ENCODE results near the gene SOX13.

The SOX13 gene

GRCh38 chr1:204102739-204103430, 30.0 kb downstream of the SOX13 start:
- H3K9ac ChIP-seq (ENCODE audit: insufficient read length), result no peak overlapping the region
- no peaks in the 10 kb centered on the region for H3K9me3 ChIP-seq (ENCODE audit: low read depth, low read length)
- no peak overlapping the region for H3K27ac ChIP-seq
- no peak overlapping the region for H3K4me3 ChIP-seq
- no peak for TF ChIP-seq EZH2 (IDR thresholded peaks at IDR 0.05)
- no peak for TF ChIP-seq FOXP2 (optimal IDR thresholded peaks at IDR 0.05; ENCODE audit: control extremely low read depth, extremely low read length, insufficient read depth)
- no peak for TF ChIP-seq POLR2AphosphoS5 (IDR thresholded peaks at IDR 0.05; ENCODE audit: borderline replicate concordance, low read depth, low read length)
- no peak for DNase-seq (ENCODE audit: low read depth, low spot score)
- H3K36me3 ChIP-seq (ENCODE audit: insufficient read depth, low read length), result no peaks in the 10 kb centered on the region

DNA sequence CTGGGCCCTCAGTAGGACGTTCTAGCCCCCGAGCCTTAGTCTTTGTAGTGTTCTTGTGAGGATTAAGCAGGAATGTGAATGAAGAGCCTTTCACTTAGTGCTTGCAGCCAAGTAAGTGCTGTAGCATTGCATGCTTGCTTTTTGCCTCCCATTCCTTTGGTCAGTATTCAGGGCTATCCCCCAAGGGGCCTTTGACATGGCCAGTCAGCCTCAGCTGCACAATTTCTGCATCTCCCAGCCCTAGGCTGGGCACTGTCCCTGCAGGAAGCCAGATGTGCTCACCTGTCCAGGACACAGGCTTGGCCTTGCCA, 30.5 kb downstream of the SOX13 start:
- H3K27ac ChIP-seq, result no peak overlapping the region
- H3K9me3 ChIP-seq (ENCODE audit: low read depth, low read length), result no peaks in the 10 kb centered on the region
- no peak overlapping the region for H3K9ac ChIP-seq (ENCODE audit: insufficient read length)
- DNase-seq (ENCODE audit: low read depth, low spot score), result no peak
- no peak for TF ChIP-seq EZH2 (IDR thresholded peaks at IDR 0.05)
- TF ChIP-seq FOXP2 (optimal IDR thresholded peaks at IDR 0.05; ENCODE audit: control extremely low read depth, extremely low read length, insufficient read depth), result no peak
- TF ChIP-seq POLR2AphosphoS5 (IDR thresholded peaks at IDR 0.05; ENCODE audit: borderline replicate concordance, low read depth, low read length), result no peak
- no peak overlapping the region for H3K4me3 ChIP-seq
- no peaks in the 10 kb centered on the region for H3K36me3 ChIP-seq (ENCODE audit: insufficient read depth, low read length)

GRCh38 chr1:204104331-204105130, 31.6 kb downstream of the SOX13 start:
- Histone ChIP-seq H3K36me3 (ENCODE audit: insufficient read depth, low read length) (no peaks in the 10 kb centered on the region), H3K9me3 (ENCODE audit: low read depth, low read length) (no peaks in the 10 kb centered on the region), H3K27ac (no peak overlapping the region), H3K9ac (ENCODE audit: insufficient read length) (no peak overlapping the region), H3K4me3 (no peak overlapping the region)
- DNase-seq (ENCODE audit: low read depth, low spot score), result no peak
- no peak for TF ChIP-seq POLR2AphosphoS5 (IDR thresholded peaks at IDR 0.05; ENCODE audit: borderline replicate concordance, low read depth, low read length)
- TF ChIP-seq EZH2 (IDR thresholded peaks at IDR 0.05), result no peak
- TF ChIP-seq FOXP2 (optimal IDR thresholded peaks at IDR 0.05; ENCODE audit: control extremely low read depth, extremely low read length, insufficient read depth), result no peak

DNA sequence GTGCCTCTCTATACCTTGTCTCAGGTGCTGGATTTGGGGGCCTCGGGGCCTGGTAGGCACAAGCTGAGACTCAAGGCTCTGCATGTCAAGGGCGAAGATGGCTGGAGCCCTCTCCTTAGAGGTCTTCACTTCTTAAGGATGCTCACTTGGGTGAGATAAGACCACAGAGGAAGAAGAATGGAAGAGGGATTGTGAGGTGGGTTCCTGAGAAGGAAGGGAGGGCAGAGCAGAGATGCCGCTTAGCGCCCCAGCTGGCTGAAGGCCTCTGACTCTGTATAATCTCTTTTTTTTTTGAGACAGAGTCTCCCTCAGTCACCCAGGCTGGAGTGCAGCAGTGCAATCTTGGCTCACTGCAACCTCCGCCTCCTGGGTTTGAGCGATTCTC, 32.2 kb downstream of the SOX13 start:
- DNase-seq (ENCODE audit: low read depth, low spot score), result no peak
- H3K9ac ChIP-seq (ENCODE audit: insufficient read length), result no peak overlapping the region
- no peaks in the 10 kb centered on the region for H3K36me3 ChIP-seq (ENCODE audit: insufficient read depth, low read length)
- H3K4me3 ChIP-seq, result no peak overlapping the region
- H3K9me3 ChIP-seq (ENCODE audit: low read depth, low read length), result no peaks in the 10 kb centered on the region
- no peak for TF ChIP-seq POLR2AphosphoS5 (IDR thresholded peaks at IDR 0.05; ENCODE audit: borderline replicate concordance, low read depth, low read length)
- no peak for TF ChIP-seq EZH2 (IDR thresholded peaks at IDR 0.05)
- TF ChIP-seq FOXP2 (optimal IDR thresholded peaks at IDR 0.05; ENCODE audit: control extremely low read depth, extremely low read length, insufficient read depth), result no peak
- H3K27ac ChIP-seq, result no peak overlapping the region

DNA sequence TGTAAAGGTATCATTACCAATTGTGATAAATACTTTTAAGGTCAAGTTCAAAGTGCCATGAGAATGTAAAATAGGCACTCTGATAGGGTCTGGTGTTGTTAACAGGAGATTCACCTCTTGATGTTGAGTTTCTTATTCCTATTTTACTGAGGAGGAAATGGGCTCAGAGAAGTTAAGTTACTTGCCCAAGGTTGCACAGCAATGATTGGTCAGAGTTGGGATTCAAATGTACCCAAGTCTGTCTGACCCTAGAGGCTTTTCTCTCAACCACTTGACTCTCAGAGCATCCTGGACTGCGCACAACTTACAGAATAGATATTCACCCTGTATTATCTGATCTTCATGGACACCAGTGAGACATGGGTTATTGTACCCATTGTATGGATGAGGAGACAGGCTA, 33.9 kb downstream of the SOX13 start:
- no peak overlapping the region for H3K4me3 ChIP-seq
- H3K36me3 ChIP-seq (ENCODE audit: insufficient read depth, low read length), result no peaks in the 10 kb centered on the region
- H3K27ac ChIP-seq, result no peak overlapping the region
- no peak overlapping the region for H3K9ac ChIP-seq (ENCODE audit: insufficient read length)
- TF ChIP-seq POLR2AphosphoS5 (IDR thresholded peaks at IDR 0.05; ENCODE audit: borderline replicate concordance, low read depth, low read length) (no peak), EZH2 (IDR thresholded peaks at IDR 0.05) (no peak), FOXP2 (optimal IDR thresholded peaks at IDR 0.05; ENCODE audit: control extremely low read depth, extremely low read length, insufficient read depth) (no peak)
- DNase-seq (ENCODE audit: low read depth, low spot score), result no peak
- no peaks in the 10 kb centered on the region for H3K9me3 ChIP-seq (ENCODE audit: low read depth, low read length)

GRCh38 chr1:204107892-204108291, 35.0 kb downstream of the SOX13 start:
- Histone ChIP-seq H3K9ac (ENCODE audit: insufficient read length) (no peak overlapping the region), H3K4me3 (no peak overlapping the region), H3K9me3 (ENCODE audit: low read depth, low read length) (no peaks in the 10 kb centered on the region), H3K36me3 (ENCODE audit: insufficient read depth, low read length) (no peaks in the 10 kb centered on the region), H3K27ac (no peak overlapping the region)
- TF ChIP-seq EZH2 (IDR thresholded peaks at IDR 0.05), result no peak
- no peak for TF ChIP-seq FOXP2 (optimal IDR thresholded peaks at IDR 0.05; ENCODE audit: control extremely low read depth, extremely low read length, insufficient read depth)
- TF ChIP-seq POLR2AphosphoS5 (IDR thresholded peaks at IDR 0.05; ENCODE audit: borderline replicate concordance, low read depth, low read length), result no peak
- no peak for DNase-seq (ENCODE audit: low read depth, low spot score)

DNA sequence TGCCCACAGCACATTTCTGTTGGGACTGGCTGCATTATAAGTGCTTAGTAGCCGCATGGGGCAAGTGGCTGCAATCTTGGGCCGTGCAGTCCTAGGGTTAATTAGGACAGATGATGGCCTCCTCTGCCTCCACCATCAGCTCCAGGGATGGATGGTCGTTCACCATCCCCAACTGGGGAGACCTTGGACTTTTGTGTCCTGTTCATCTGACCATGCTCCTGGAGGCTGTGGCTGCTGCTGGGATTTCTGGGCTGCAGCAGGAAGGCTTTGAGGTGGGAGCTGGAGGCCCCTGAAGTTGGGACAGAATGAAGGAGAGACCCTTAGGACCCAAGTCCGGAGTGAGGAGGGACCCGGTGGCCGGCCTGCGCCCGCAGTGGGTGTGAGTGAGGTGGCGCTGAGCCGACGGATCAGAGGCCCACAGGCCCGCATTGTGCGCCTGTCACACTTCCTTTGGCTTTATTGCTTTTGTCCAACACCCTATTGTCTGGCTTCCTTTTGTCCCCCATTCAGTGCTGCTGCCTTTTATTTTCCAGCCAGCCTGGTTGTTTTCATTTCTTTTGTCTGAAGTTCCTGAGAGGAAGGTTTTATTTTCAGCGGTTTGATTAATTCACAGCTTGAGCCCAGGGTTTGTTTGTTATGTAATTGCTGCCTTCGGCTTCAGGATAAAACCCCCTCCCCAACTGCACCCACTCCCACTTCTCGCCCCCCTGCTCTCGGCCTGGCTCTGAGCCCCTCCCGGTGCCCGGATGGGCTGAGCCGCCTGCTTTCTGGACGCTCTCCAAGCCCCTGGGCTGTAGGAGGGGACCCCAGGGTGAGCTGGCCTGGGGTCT, 35.6 kb downstream of the SOX13 start:
- Histone ChIP-seq H3K36me3 (ENCODE audit: insufficient read depth, low read length) (no peaks in the 10 kb centered on the region), H3K9me3 (ENCODE audit: low read depth, low read length) (no peaks in the 10 kb centered on the region), H3K4me3 (no peak overlapping the region), H3K9ac (ENCODE audit: insufficient read length) (no peak overlapping the region), H3K27ac (no peak overlapping the region)
- DNase-seq (ENCODE audit: low read depth, low spot score), result no peak
- no peak for TF ChIP-seq POLR2AphosphoS5 (IDR thresholded peaks at IDR 0.05; ENCODE audit: borderline replicate concordance, low read depth, low read length)
- TF ChIP-seq EZH2 (IDR thresholded peaks at IDR 0.05), result no peak
- no peak for TF ChIP-seq FOXP2 (optimal IDR thresholded peaks at IDR 0.05; ENCODE audit: control extremely low read depth, extremely low read length, insufficient read depth)
